ENCODE data around the gene STIMATE.

STIMATE gene

DNA sequence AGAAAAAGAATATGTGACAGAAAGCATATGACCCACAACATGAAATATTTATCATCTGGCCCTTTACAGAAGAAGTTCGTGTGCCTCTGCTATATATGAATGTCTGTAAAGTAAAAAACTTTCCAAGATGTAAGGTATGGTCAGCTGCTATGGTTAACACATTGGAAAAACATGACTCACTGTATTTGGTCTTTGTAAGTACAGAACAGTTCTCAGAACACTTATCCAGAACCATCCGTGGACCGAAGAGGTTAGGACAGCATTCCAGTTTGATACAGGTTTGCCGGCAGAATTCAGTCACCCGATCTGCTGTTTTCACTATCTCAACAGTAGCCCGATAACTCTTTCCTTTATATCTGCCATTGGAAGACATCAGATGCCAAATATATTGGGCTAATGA lies 13.5 kb upstream of the STIMATE start:
- Histone ChIP-seq H3K9me3 (ENCODE audit: control insufficient read depth, insufficient read depth, low read length) (no peaks in the 10 kb centered on the region), H3K4me1 (ENCODE audit: insufficient read depth, low read length) (no peaks in the 10 kb centered on the region), H3K36me3 (ENCODE audit: insufficient read depth, low read length) (no peaks in the 10 kb centered on the region), H3K9ac (ENCODE audit: low read depth, low read length) (no peak overlapping the region)

DNA sequence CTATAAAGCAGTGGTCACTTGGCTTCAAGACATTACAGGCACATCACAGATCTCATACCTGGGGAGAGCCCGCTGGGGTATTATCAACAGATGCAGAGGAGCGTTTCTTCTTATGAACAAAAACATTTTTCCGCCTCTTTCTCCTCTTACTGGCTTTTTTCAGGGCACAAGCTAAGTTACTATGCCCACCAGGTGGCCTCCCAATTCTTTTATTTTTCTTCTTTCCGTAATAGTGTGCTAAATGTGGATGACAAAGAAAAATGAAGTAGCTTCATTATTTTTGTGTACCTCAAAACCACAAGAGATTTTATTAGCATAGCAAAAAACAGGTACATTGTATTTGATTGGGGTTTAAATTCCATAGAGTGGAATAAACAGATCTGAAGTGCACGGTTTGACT lies 10.1 kb upstream of the STIMATE start:
- H3K36me3 ChIP-seq (ENCODE audit: insufficient read depth, low read length) = no peaks in the 10 kb centered on the region
- H3K9me3 ChIP-seq (ENCODE audit: control insufficient read depth, insufficient read depth, low read length) = no peaks in the 10 kb centered on the region
- no peaks in the 10 kb centered on the region for H3K4me1 ChIP-seq (ENCODE audit: insufficient read depth, low read length)
- no peak overlapping the region for H3K9ac ChIP-seq (ENCODE audit: low read depth, low read length)

DNA sequence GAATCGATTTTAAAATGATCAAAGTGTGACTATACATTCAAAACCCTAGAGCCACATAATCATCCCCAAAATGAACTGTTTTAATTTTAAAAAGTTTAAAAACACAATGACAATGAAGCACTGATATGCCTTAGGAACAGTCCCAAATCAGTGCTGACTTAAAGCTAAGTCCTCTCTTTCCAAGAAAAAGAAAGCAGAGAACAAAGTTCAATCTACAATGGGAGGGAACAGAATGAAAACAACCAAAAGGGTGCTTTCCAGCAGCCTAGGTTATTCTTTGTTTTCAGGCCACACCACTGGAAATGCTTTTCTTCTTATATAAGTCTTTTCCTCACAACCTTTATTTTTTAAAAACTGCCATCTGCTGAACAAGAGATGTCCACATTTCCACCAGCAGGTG lies 7.2 kb upstream of the STIMATE start:
- H3K9me3 ChIP-seq (ENCODE audit: control insufficient read depth, insufficient read depth, low read length) = no peaks in the 10 kb centered on the region
- H3K4me1 ChIP-seq (ENCODE audit: insufficient read depth, low read length) = no peaks in the 10 kb centered on the region
- H3K9ac ChIP-seq (ENCODE audit: low read depth, low read length) = no peak overlapping the region
- no peaks in the 10 kb centered on the region for H3K36me3 ChIP-seq (ENCODE audit: insufficient read depth, low read length)

DNA sequence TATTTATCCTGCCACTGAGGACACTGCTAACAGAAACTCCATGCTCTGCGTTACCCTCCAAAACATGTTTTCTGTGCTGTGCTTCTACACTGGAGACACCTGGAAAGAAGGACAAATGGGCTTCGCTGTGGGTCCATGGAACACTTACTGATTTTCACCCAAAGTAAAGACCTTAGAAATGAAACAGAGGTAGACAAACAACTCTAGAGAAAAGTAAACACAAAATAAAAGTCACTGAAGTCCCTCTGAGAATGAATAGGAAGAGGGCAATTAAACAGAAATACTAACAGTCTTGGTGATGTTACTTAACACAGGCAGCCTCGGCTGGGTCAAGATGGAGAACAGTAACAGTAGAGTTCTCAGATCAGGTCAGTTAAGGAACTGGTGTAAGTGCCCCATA lies 6.7 kb upstream of the STIMATE start:
- no peaks in the 10 kb centered on the region for H3K9me3 ChIP-seq (ENCODE audit: control insufficient read depth, insufficient read depth, low read length)
- no peak overlapping the region for H3K9ac ChIP-seq (ENCODE audit: low read depth, low read length)
- H3K4me1 ChIP-seq (ENCODE audit: insufficient read depth, low read length) = no peaks in the 10 kb centered on the region
- H3K36me3 ChIP-seq (ENCODE audit: insufficient read depth, low read length) = no peaks in the 10 kb centered on the region

- no peaks in the 10 kb centered on the region for H3K36me3 ChIP-seq (ENCODE audit: insufficient read depth, low read length)
- H3K9ac ChIP-seq (ENCODE audit: low read depth, low read length) = peak overlapping the region; percentile 49
- H3K4me1 ChIP-seq (ENCODE audit: insufficient read depth, low read length) = no peaks in the 10 kb centered on the region
- H3K9me3 ChIP-seq (ENCODE audit: control insufficient read depth, insufficient read depth, low read length) = no peaks in the 10 kb centered on the region
Observed at GRCh38 chr3:52896613-52897012, 735 bp downstream of the STIMATE start.

GRCh38 chr3:52896151-52896550 lies 1.2 kb downstream of the STIMATE start:
- Histone ChIP-seq H3K9ac (ENCODE audit: low read depth, low read length) (peak overlapping the region; percentile 49), H3K9me3 (ENCODE audit: control insufficient read depth, insufficient read depth, low read length) (no peaks in the 10 kb centered on the region), H3K4me1 (ENCODE audit: insufficient read depth, low read length) (no peaks in the 10 kb centered on the region), H3K36me3 (ENCODE audit: insufficient read depth, low read length) (no peaks in the 10 kb centered on the region)

GRCh38 chr3:52895418-52895817 lies 1.9 kb downstream of the STIMATE start:
- no peak overlapping the region for H3K9ac ChIP-seq (ENCODE audit: low read depth, low read length)
- no peaks in the 10 kb centered on the region for H3K4me1 ChIP-seq (ENCODE audit: insufficient read depth, low read length)
- no peaks in the 10 kb centered on the region for H3K9me3 ChIP-seq (ENCODE audit: control insufficient read depth, insufficient read depth, low read length)
- H3K36me3 ChIP-seq (ENCODE audit: insufficient read depth, low read length) = no peaks in the 10 kb centered on the region

DNA sequence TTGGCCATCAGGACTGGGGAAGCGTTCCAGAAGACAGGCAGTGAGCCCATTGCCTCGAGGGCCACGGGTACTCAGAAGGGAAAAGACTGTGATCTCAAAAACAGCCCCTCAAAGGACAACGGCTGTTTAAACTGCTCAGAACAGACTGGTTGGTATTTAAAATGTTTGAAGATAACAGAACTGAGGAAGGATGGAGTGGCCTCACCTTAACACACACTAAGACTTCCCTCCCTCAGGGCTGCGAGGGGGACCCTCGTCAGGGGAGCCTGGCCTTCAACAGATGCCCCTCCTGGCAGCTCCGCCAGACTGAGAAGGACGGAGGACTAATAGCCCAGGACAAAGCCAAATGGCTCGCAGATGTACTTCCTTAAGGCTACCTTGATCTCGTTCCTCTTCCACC lies 2.6 kb downstream of the STIMATE start:
- no peak overlapping the region for H3K9ac ChIP-seq (ENCODE audit: low read depth, low read length)
- no peaks in the 10 kb centered on the region for H3K9me3 ChIP-seq (ENCODE audit: control insufficient read depth, insufficient read depth, low read length)
- H3K36me3 ChIP-seq (ENCODE audit: insufficient read depth, low read length) = no peaks in the 10 kb centered on the region
- H3K4me1 ChIP-seq (ENCODE audit: insufficient read depth, low read length) = no peaks in the 10 kb centered on the region

DNA sequence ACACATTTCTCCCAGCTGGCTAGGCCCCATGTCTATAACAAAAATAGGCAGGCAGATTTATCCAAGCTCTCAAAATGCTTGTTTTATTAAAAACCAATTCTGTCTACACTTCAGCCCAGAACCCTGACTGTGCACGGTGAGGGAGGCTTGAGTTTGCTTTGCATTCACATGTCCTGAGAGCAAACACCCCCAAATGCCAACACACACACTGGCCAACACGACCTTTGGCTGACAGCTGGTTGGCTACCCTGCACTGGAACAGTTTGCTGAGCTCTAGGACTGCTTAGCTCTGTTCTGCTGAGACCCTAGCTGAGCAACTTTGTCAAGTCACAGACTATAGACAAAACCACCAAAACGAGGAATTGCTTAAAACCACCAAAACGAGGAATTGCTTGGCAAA lies 3.6 kb downstream of the STIMATE start:
- Histone ChIP-seq H3K9me3 (ENCODE audit: control insufficient read depth, insufficient read depth, low read length) (no peaks in the 10 kb centered on the region), H3K36me3 (ENCODE audit: insufficient read depth, low read length) (no peaks in the 10 kb centered on the region), H3K4me1 (ENCODE audit: insufficient read depth, low read length) (no peaks in the 10 kb centered on the region), H3K9ac (ENCODE audit: low read depth, low read length) (no peak overlapping the region)

GRCh38 chr3:52892625-52893311 lies 4.6 kb downstream of the STIMATE start:
- no peaks in the 10 kb centered on the region for H3K9me3 ChIP-seq (ENCODE audit: control insufficient read depth, insufficient read depth, low read length)
- H3K9ac ChIP-seq (ENCODE audit: low read depth, low read length) = no peak overlapping the region
- H3K4me1 ChIP-seq (ENCODE audit: insufficient read depth, low read length) = no peaks in the 10 kb centered on the region
- no peaks in the 10 kb centered on the region for H3K36me3 ChIP-seq (ENCODE audit: insufficient read depth, low read length)

DNA sequence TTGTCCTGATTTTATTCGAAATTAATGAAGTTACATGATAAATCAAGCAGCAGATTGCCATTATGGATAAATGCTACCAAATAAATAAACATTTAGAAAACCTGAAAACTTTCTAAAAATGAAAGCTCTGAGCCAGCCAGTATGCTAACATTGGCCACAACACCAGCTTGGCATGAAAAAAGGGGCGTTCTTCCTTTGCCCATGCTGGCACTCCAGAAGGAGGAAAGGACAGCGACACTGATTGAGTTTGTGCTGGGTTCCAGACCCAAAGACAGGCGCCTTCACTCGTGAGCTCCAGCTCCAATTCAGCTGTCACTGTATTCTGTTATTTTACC lies 5.1 kb downstream of the STIMATE start:
- no peaks in the 10 kb centered on the region for H3K9me3 ChIP-seq (ENCODE audit: control insufficient read depth, insufficient read depth, low read length)
- H3K4me1 ChIP-seq (ENCODE audit: insufficient read depth, low read length) = no peaks in the 10 kb centered on the region
- no peak overlapping the region for H3K9ac ChIP-seq (ENCODE audit: low read depth, low read length)
- no peaks in the 10 kb centered on the region for H3K36me3 ChIP-seq (ENCODE audit: insufficient read depth, low read length)

- no peaks in the 10 kb centered on the region for H3K36me3 ChIP-seq (ENCODE audit: insufficient read depth, low read length)
- no peaks in the 10 kb centered on the region for H3K9me3 ChIP-seq (ENCODE audit: control insufficient read depth, insufficient read depth, low read length)
- no peak overlapping the region for H3K9ac ChIP-seq (ENCODE audit: low read depth, low read length)
- no peaks in the 10 kb centered on the region for H3K4me1 ChIP-seq (ENCODE audit: insufficient read depth, low read length)
Observed at GRCh38 chr3:52891615-52892081, 5.7 kb downstream of the STIMATE start.

- H3K9ac ChIP-seq (ENCODE audit: low read depth, low read length) = no peak overlapping the region
- H3K9me3 ChIP-seq (ENCODE audit: control insufficient read depth, insufficient read depth, low read length) = no peaks in the 10 kb centered on the region
- H3K4me1 ChIP-seq (ENCODE audit: insufficient read depth, low read length) = no peaks in the 10 kb centered on the region
- H3K36me3 ChIP-seq (ENCODE audit: insufficient read depth, low read length) = no peaks in the 10 kb centered on the region
Observed at GRCh38 chr3:52891164-52891563, 6.2 kb downstream of the STIMATE start.

GRCh38 chr3:52890735-52891134 lies 6.6 kb downstream of the STIMATE start:
- no peak overlapping the region for H3K9ac ChIP-seq (ENCODE audit: low read depth, low read length)
- no peaks in the 10 kb centered on the region for H3K36me3 ChIP-seq (ENCODE audit: insufficient read depth, low read length)
- H3K9me3 ChIP-seq (ENCODE audit: control insufficient read depth, insufficient read depth, low read length) = no peaks in the 10 kb centered on the region
- H3K4me1 ChIP-seq (ENCODE audit: insufficient read depth, low read length) = no peaks in the 10 kb centered on the region

DNA sequence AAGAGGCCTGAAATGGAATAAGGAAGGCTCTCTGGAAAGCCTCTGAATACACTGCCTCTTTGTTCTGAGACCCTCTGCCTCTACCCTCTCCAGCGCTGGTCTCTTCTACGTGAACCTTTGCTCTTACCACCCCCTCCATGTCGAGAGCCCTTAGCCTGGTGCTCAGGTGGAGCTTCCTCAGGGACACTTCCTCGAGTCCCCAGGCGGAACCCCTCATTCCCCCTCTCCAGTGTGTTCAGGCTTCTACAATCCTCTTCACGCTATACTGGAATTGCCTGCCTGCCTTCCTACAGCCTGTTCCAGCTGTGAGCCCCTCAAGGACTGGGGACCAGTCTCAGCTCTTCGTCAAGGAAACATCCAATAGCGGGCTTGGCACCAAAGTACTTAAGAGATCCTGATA lies 7.4 kb downstream of the STIMATE start:
- no peaks in the 10 kb centered on the region for H3K9me3 ChIP-seq (ENCODE audit: control insufficient read depth, insufficient read depth, low read length)
- H3K9ac ChIP-seq (ENCODE audit: low read depth, low read length) = no peak overlapping the region
- no peaks in the 10 kb centered on the region for H3K4me1 ChIP-seq (ENCODE audit: insufficient read depth, low read length)
- H3K36me3 ChIP-seq (ENCODE audit: insufficient read depth, low read length) = no peaks in the 10 kb centered on the region

DNA sequence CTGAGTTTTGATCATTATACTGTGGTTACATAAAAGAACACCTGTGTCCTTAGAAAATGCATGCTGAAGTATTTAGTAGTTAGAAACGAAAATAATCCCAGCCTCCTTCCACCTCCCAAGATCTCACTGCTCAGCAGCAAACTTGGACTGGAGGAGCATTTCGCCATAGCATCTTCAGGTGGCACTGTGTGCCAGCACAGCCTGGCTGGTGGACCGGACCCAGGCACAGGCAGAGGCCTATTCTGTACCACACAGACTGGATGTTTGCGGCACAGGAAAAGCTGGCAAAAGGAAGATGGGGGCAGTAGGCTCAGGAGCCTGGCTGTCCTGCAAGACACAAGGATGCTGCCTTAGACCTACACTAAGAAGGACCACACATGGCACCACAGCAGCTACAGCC lies 10.2 kb downstream of the STIMATE start:
- H3K36me3 ChIP-seq (ENCODE audit: insufficient read depth, low read length) = no peaks in the 10 kb centered on the region
- H3K4me1 ChIP-seq (ENCODE audit: insufficient read depth, low read length) = no peaks in the 10 kb centered on the region
- no peaks in the 10 kb centered on the region; the same call in 1 of the 2 replicates for H3K9me3 ChIP-seq (ENCODE audit: control insufficient read depth, insufficient read depth, low read length)
- no peak overlapping the region for H3K9ac ChIP-seq (ENCODE audit: low read depth, low read length)
